H1 (cell line): ENCODE measurements around the gene CCL26. TPM values are rescaled to one million over a fixed set of nuclear protein-coding genes. Genes with fewer than 3 reads are reported as not detected.
A peak's percentile ranks its signal among the peaks of the same experiment; 100 is the strongest.
"Not testable (repeated sequence)": the region's sequence is repeated elsewhere in the genome, so short reads cannot be mapped to it uniquely, and the experiment has no call there.

Experiments
- CTCF ChIA-PET: fragments of 300-600 bp; sonication (Branson Sonifier 250); formaldehyde crosslinking; loops from one replicate; lab custom pipeline; 2021; ENCODE audit not compliant: partially characterized antibody; lab: Charles Lee
- POLR2A ChIA-PET: fragments of 300-600 bp; sonication (Branson Sonifier 250); formaldehyde crosslinking; loops from one replicate; lab custom pipeline; 2021; ENCODE audit warnings: inconsistent platforms; ENCODE audit not compliant: partially characterized antibody; lab: Charles Lee
- DNase-seq, 2 experiments: peaks; one replicate each; pipeline versions ENCODE4 v3.0.0 to v3.0.0-alpha.2; 2010 to 2022; ENCODE audit warnings: low spot score in 2 of 2, low read depth in 1 of 2, mixed read lengths in 1 of 2
- FAIRE-seq: peaks from 2 replicates; lab custom pipeline; 2011; peaks lifted over from hg19 to GRCh38; lab: Jason Lieb, UNC
- H2AFZ ChIP-seq: 2 replicates; pipeline ENCODE4 v1.8.1; 2012; ENCODE audit warnings: low read length, inconsistent platforms
- H2AK5ac ChIP-seq: 2 replicates; pipeline ENCODE4 v1.6.1; 2013; ENCODE audit warnings: low read depth, low read length
- H2BK120ac ChIP-seq: replicated peaks from 2 replicates; pipeline ENCODE3; 2013; ENCODE audit warnings: low read depth, low read length, inconsistent platforms
- H2BK12ac ChIP-seq: 2 replicates; pipeline ENCODE4 v1.6.1; 2013; ENCODE audit warnings: low read depth, low read length
- H2BK15ac ChIP-seq: 2 replicates; pipeline ENCODE4 v1.6.1; 2013; ENCODE audit warnings: low read length
- H2BK20ac ChIP-seq: 2 replicates; pipeline ENCODE4 v1.6.1; 2013; ENCODE audit warnings: low read length
- H2BK5ac ChIP-seq: 2 replicates; pipeline ENCODE4 v1.6.1; 2013; ENCODE audit warnings: low read depth, low read length
- H3K14ac ChIP-seq: 2 replicates; pipeline ENCODE4 v1.6.1; 2013; ENCODE audit warnings: inconsistent platforms; ENCODE audit not compliant: insufficient read length
- H3K18ac ChIP-seq: 2 replicates; pipeline ENCODE4 v1.6.1; 2013; ENCODE audit warnings: low read length; ENCODE audit errors: extremely low read depth
- H3K23ac ChIP-seq: 2 replicates; pipeline ENCODE4 v1.6.1; 2013; ENCODE audit warnings: inconsistent platforms; ENCODE audit not compliant: insufficient read length
- H3K23me2 ChIP-seq: 2 replicates; pipeline ENCODE4 v1.6.1; 2013; ENCODE audit warnings: low read depth, low read length
- H3K27ac ChIP-seq: 2 replicates; pipeline ENCODE4 v1.6.1; 2011; ENCODE audit warnings: low read depth, low read length, inconsistent platforms
- H3K27me3 ChIP-seq, 4 experiments: replicated peaks in 1 of 4; 1 replicate in 1 of 4; 2 replicates in 3 of 4; pipeline versions ENCODE4 v1.6.1 to v1.8.1; 2011 to 2013; ENCODE audit warnings: low read length in 3 of 4, mild to moderate bottlenecking in 3 of 4, inconsistent platforms in 2 of 4, mixed read lengths in 2 of 4, moderate library complexity in 1 of 4; ENCODE audit not compliant: control insufficient read depth in 3 of 4, insufficient read depth in 3 of 4; ENCODE audit errors: extremely low read depth in 1 of 4
- H3K36me3 ChIP-seq, 4 experiments: 2 replicates each; pipeline versions ENCODE4 v1.6.1 to v1.8.1; 2011 to 2013; ENCODE audit warnings: mild to moderate bottlenecking in 4 of 4, low read length in 3 of 4, moderate library complexity in 2 of 4, control low read depth in 1 of 4, inconsistent platforms in 1 of 4; ENCODE audit not compliant: insufficient read depth in 4 of 4, control insufficient read depth in 2 of 4
- H3K4ac ChIP-seq: replicated peaks from 2 replicates; pipeline ENCODE3; 2013; ENCODE audit warnings: low read length, low read depth, mixed read lengths, inconsistent platforms; ENCODE audit not compliant: insufficient read length
- H3K4me1 ChIP-seq, 4 experiments: replicated peaks in 1 of 4; 1 replicate in 1 of 4; 2 replicates in 3 of 4; pipeline versions ENCODE4 v1.6.1 to v1.8.1; 2011 to 2013; ENCODE audit warnings: low read length in 3 of 4, inconsistent platforms in 2 of 4, mixed read lengths in 1 of 4; ENCODE audit not compliant: insufficient read depth in 4 of 4, control insufficient read depth in 3 of 4
- H3K4me2 ChIP-seq, 2 experiments: 2 replicates each; pipeline versions ENCODE4 v1.6.1 to v1.8.1; 2011 to 2013; ENCODE audit warnings: low read depth in 2 of 2, low read length in 2 of 2, control low read depth in 1 of 2, inconsistent platforms in 1 of 2, mild to moderate bottlenecking in 1 of 2; ENCODE audit not compliant: insufficient read depth in 1 of 2
- H3K4me3 ChIP-seq, 4 experiments: fragments of 200-600, 300-600 bp in 1 of 4; sonication (generic), shearing (Covaris generic), sonication (Bioruptor Twin) in 1 of 4; 2 replicates each; pipeline versions ENCODE4 v1.5.1 to v1.8.1; 2011 to 2016; ENCODE audit warnings: low read length in 4 of 4, low read depth in 3 of 4, control low read depth in 2 of 4, inconsistent platforms in 2 of 4, mild to moderate bottlenecking in 2 of 4, mixed read lengths in 1 of 4, moderate library complexity in 1 of 4; ENCODE audit not compliant: insufficient read depth in 2 of 4; ENCODE audit errors: extremely low read depth in 1 of 4
- H3K56ac ChIP-seq: replicated peaks from 2 replicates; pipeline ENCODE3; 2013; ENCODE audit warnings: low read depth, mild to moderate bottlenecking, mixed read lengths, low read length, inconsistent platforms; ENCODE audit not compliant: insufficient read length
- H3K79me1 ChIP-seq: 2 replicates; pipeline ENCODE4 v1.6.1; 2013; ENCODE audit warnings: low read depth, low read length, control low read depth
- H3K79me2 ChIP-seq, 2 experiments: 2 replicates each; pipeline versions ENCODE4 v1.6.1 to v1.8.1; 2012 to 2013; ENCODE audit warnings: low read length in 2 of 2, mild to moderate bottlenecking in 2 of 2, inconsistent platforms in 1 of 2; ENCODE audit not compliant: insufficient read depth in 2 of 2, control insufficient read depth in 1 of 2
- H3K9ac ChIP-seq, 4 experiments: replicated peaks in 1 of 4; 1 replicate in 1 of 4; 2 replicates in 3 of 4; pipeline versions ENCODE4 v1.6.1 to v1.8.1; 2011 to 2013; ENCODE audit warnings: low read depth in 3 of 4, low read length in 3 of 4, control low read depth in 2 of 4, mild to moderate bottlenecking in 2 of 4, moderate library complexity in 2 of 4, inconsistent platforms in 1 of 4; ENCODE audit errors: extremely low read depth in 1 of 4
- H3K9me3 ChIP-seq, 2 experiments: 2 replicates each; pipeline versions ENCODE4 v1.6.1 to v1.8.1; 2012 to 2013; ENCODE audit warnings: mild to moderate bottlenecking in 2 of 2, moderate library complexity in 2 of 2, control low read depth in 1 of 2, inconsistent platforms in 1 of 2, low read depth in 1 of 2, low read length in 1 of 2, mixed read lengths in 1 of 2; ENCODE audit not compliant: insufficient read depth in 2 of 2
- H4K20me1 ChIP-seq, 2 experiments: replicated peaks in 1 of 2; 2 replicates each; pipeline versions ENCODE3 to v1.8.1; 2011 to 2013; ENCODE audit warnings: inconsistent platforms in 2 of 2, low read length in 2 of 2, mild to moderate bottlenecking in 1 of 2; ENCODE audit not compliant: insufficient read depth in 2 of 2, control insufficient read depth in 1 of 2
- H4K5ac ChIP-seq: 2 replicates; pipeline ENCODE4 v1.6.1; 2013; ENCODE audit warnings: low read length, low read depth, mixed read lengths, inconsistent platforms; ENCODE audit not compliant: insufficient read length
- H4K8ac ChIP-seq: 2 replicates; pipeline ENCODE4 v1.8.0; 2013; ENCODE audit warnings: mild to moderate bottlenecking, moderate library complexity, low read length, inconsistent platforms; ENCODE audit not compliant: insufficient read depth; ENCODE audit errors: extremely low read depth
- H4K91ac ChIP-seq: replicated peaks from 2 replicates; pipeline ENCODE3; 2013; ENCODE audit warnings: low read length, mixed read lengths, inconsistent platforms; ENCODE audit not compliant: insufficient read length
- EGR1 ChIP-seq: IDR thresholded peaks from 2 replicates; pipeline ENCODE4 v1.6.1; 2011; ENCODE audit warnings: low read depth, low read length, borderline replicate concordance
- WGBS, 2 experiments: shearing (Covaris generic) in 1 of 2; methylation state at CpG; one replicate each; pipeline versions ENCODE4 v1.1.6 to v1.1.7; 2013 to 2015; ENCODE audit warnings: low lambda C conversion rate in 2 of 2, mixed read lengths in 2 of 2, inconsistent platforms in 1 of 2, low coverage in 1 of 2, missing lambda C conversion rate in 1 of 2; ENCODE audit not compliant: insufficient replicate concordance in 2 of 2, insufficient coverage in 1 of 2, insufficient read length in 1 of 2; ENCODE audit errors: extremely low coverage in 1 of 2, missing lambda C conversion rate in 1 of 2; 5-methylcytosine and 5-hydroxymethylcytosine counted together
- polyA plus RNA-seq, 7 experiments: library from polyadenylated mRNA; depleted of rRNA in 3 of 7; stranded (reverse) in 5 of 7; unstranded in 2 of 7; fragments of >200 nt in 5 of 7; fragments of 200-250 nt in 2 of 7; gene quantifications; 1 replicate in 5 of 7; 2 replicates in 1 of 7; 4 replicates in 1 of 7; pipeline versions ENCODE4 v1.2.1 to v1.2.3, GENCODE V29; 2011 to 2013; ENCODE audit warnings: missing spikeins in 2 of 7, mixed read lengths in 2 of 7
- total RNA-seq: library from RNA; stranded (reverse); fragmentation: NEBNext Ultra II Directional; extraction: Animal tissue kit (Norgen Biotek cat#: 25700); gene quantifications from 2 replicates; pipeline ENCODE4 v1.2.1, GENCODE V29; 2021
- TF ChIP-seq, protein P1 (sequence below), 3 experiments: IDR thresholded peaks; 1 replicate in 2 of 3; 2 replicates in 1 of 3; pipeline versions ENCODE4 v1.5.1 to v1.6.1; 2011; ENCODE audit warnings: low read length in 3 of 3, mild to moderate bottlenecking in 3 of 3, inconsistent platforms in 2 of 3, low read depth in 1 of 3, moderate library complexity in 1 of 3; ENCODE audit not compliant: insufficient read depth in 1 of 3; ENCODE audit errors: control extremely low read depth in 1 of 3

CCL26 gene
- total and polyA plus RNA-seq, 2 of the 8 experiments (the other 6 are each of a cell fraction or from before 2014, with no cell fraction given): 8.7 to 14.9 TPM

GRCh38 chr7:75762350-75762917 lies 9.6 kb downstream of the CCL26 start (continued):
- TF ChIP-seq, protein P1, sequence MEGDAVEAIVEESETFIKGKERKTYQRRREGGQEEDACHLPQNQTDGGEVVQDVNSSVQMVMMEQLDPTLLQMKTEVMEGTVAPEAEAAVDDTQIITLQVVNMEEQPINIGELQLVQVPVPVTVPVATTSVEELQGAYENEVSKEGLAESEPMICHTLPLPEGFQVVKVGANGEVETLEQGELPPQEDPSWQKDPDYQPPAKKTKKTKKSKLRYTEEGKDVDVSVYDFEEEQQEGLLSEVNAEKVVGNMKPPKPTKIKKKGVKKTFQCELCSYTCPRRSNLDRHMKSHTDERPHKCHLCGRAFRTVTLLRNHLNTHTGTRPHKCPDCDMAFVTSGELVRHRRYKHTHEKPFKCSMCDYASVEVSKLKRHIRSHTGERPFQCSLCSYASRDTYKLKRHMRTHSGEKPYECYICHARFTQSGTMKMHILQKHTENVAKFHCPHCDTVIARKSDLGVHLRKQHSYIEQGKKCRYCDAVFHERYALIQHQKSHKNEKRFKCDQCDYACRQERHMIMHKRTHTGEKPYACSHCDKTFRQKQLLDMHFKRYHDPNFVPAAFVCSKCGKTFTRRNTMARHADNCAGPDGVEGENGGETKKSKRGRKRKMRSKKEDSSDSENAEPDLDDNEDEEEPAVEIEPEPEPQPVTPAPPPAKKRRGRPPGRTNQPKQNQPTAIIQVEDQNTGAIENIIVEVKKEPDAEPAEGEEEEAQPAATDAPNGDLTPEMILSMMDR (IDR thresholded peaks at IDR 0.05; ENCODE audit: control extremely low read depth in 1 of 3, insufficient read depth in 1 of 3, low read depth in 1 of 3, low read length in 3 of 3): peak in 2 of 3 experiments; percentile 64 to 78; a peak in 3 of 4 replicates
- no peak for TF ChIP-seq EGR1

DNA sequence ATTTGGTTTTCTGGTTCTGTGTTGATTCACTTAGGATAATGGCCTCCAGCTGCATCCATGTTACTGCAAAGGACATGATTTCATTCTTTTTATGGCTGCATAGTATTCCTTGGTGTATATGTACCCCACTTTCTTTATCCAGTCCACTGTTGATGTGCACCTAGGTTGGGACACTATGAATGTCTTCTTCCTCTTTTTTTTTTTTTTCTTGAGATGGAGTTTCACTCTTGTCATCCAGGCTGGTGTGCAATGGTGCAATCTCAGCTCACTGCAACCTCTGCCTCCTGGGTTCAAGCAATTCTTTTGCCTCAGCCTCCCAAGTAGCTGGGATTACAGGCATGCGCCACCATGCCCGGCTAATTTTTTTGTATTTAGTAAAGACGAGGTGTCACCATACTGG lies 10.2 kb downstream of the CCL26 start:
- H3K79me1 ChIP-seq, H3K27ac ChIP-seq, H3K9ac ChIP-seq, H3K14ac ChIP-seq, H2BK12ac ChIP-seq, H2AK5ac ChIP-seq, H3K23me2 ChIP-seq, H3K56ac ChIP-seq, H2BK120ac ChIP-seq, H3K27me3 ChIP-seq, H3K18ac ChIP-seq, H3K4me3 ChIP-seq, DNase-seq, H2BK15ac ChIP-seq, FAIRE-seq, H3K4me2 ChIP-seq, POLR2A ChIA-PET, H4K20me1 ChIP-seq, H3K4ac ChIP-seq, H2BK20ac ChIP-seq, H4K5ac ChIP-seq, H4K91ac ChIP-seq, H3K23ac ChIP-seq, H4K8ac ChIP-seq, H3K9me3 ChIP-seq, H3K4me1 ChIP-seq, H3K36me3 ChIP-seq, H3K79me2 ChIP-seq, H2AFZ ChIP-seq, H2BK5ac ChIP-seq: not testable (repeated sequence)
- WGBS, 2 experiments: 76% methylated on average over 3 of the region's 3 CpGs; no CpG with 5 or more reads in 1 of the 2 experiments
- CTCF ChIA-PET: interaction anchor here (0.8 to 4.2 kb wide), 31 partner anchors 10 to 259 kb away, joined by 3 to 33 read pairs (median 4); partner anchors contain the start of genes CCL26 and HIP1
